Measurements from ENCODE around the gene ZNF276. TPM values are rescaled to one million over a fixed set of nuclear protein-coding genes. Genes with fewer than 3 reads are reported as not detected.

ZNF276 gene
- total and polyA plus RNA-seq, 2 donors (not counting 1 experiment from before 2014, with no cell fraction given), result 82.7 to 110 TPM

GRCh38 chr16:89697161-89697615 is 24.1 kb upstream of the ZNF276 start:
- Histone ChIP-seq H3K9me3 (ENCODE audit: control extremely low read depth in 1 of 3, control insufficient read depth in 2 of 3, insufficient read depth in 1 of 3, low read length in 2 of 3) (no peaks in the 10 kb centered on the region), H3K4me2 (replicated peaks; ENCODE audit: low read depth, low read length, poor library complexity, severe bottlenecking) (no peak overlapping the region), H3K4me1 (ENCODE audit: control insufficient read depth in 2 of 2, insufficient read depth in 2 of 2, low read length in 2 of 2) (peaks cover 18 to 31% of the 10 kb centered on the region in 2 donors), H3K79me2 (ENCODE audit: control insufficient read depth, insufficient read depth, low read length) (peaks cover 9% of the 10 kb centered on the region), H3K27ac (ENCODE audit: low read length in 2 of 2) (no peak overlapping the region), H3K27me3 (replicated peaks in 1 of 4; ENCODE audit: control extremely low read depth in 1 of 4, control insufficient read depth in 3 of 4, insufficient read depth in 4 of 4, low read length in 3 of 4) (no peaks in the 10 kb centered on the region), H4K20me1 (ENCODE audit: control insufficient read depth, insufficient read depth, low read length, poor library complexity, severe bottlenecking) (peaks cover 51% of the 10 kb centered on the region), H3K4me3 (ENCODE audit: control extremely low read depth in 1 of 5, extremely low read depth in 1 of 5, insufficient read depth in 1 of 5, low read depth in 2 of 5, low read length in 4 of 5) (no peak overlapping the region), H3K9ac (ENCODE audit: low read length) (no peak overlapping the region), H3K36me3 (replicated peaks in 1 of 2; ENCODE audit: control extremely low read depth in 1 of 2, control insufficient read depth in 1 of 2, extremely low read depth in 1 of 2, insufficient read depth in 2 of 2, low read length in 1 of 2) (peaks cover 0 to 20% of the 10 kb centered on the region in 2 experiments), H2AFZ (ENCODE audit: insufficient read depth, low read depth, low read length, poor library complexity, severe bottlenecking) (no peak overlapping the region)
- Mint-ChIP-seq H3K27me3 (no peaks in the 10 kb centered on the region), H3K9me3 (ENCODE audit: insufficient read depth) (no peaks in the 10 kb centered on the region), H3K4me1 (peaks cover 17% of the 10 kb centered on the region), H3K4me3 (no peak overlapping the region), H3K27ac (no peak overlapping the region)
- 99% methylated on average over 19 of the region's 19 CpGs for WGBS (ENCODE audit: insufficient coverage)
- DNase-seq (peak; percentile 33), ATAC-seq (ENCODE audit: low read depth) (no peak)
- intact Hi-C loops (cut with micrococcal nuclease), result no loop called here
- TF ChIP-seq EZH2 (IDR thresholded peaks at IDR 0.05; ENCODE audit: borderline replicate concordance, insufficient read depth, low read depth, low read length, poor library complexity, severe bottlenecking), result no peak
- no peak for TF ChIP-seq CTCF (IDR thresholded peaks at IDR 0.05)
- ChIA-PET POLR2A (no interaction called here), CTCF (interaction anchor here (0.6 to 3.8 kb wide), 2 partner anchors 96 to 168 kb away, joined by 4 to 36 read pairs; no protein-coding TSS in a partner anchor)

GRCh38 chr16:89697616-89698331 is 23.6 kb upstream of the ZNF276 start:
- CTCF ChIA-PET, result interaction anchor here (0.6 to 3.8 kb wide), 3 partner anchors 64 to 168 kb away, joined by 3 to 36 read pairs (median 4); no protein-coding TSS in a partner anchor
- DNase-seq, result peak; percentile 36
- H3K27ac Mint-ChIP-seq, result no peak overlapping the region

More at GRCh38 chr16:89697616-89698331, 23.6 kb upstream of the ZNF276 start:
- no peak for TF ChIP-seq EZH2 (IDR thresholded peaks at IDR 0.05; ENCODE audit: borderline replicate concordance, insufficient read depth, low read depth, low read length, poor library complexity, severe bottlenecking)
- TF ChIP-seq CTCF (IDR thresholded peaks at IDR 0.05), result no peak
- Histone ChIP-seq H3K4me3 (ENCODE audit: control extremely low read depth in 1 of 5, extremely low read depth in 1 of 5, insufficient read depth in 1 of 5, low read depth in 2 of 5, low read length in 4 of 5) (no peak overlapping the region), H3K36me3 (replicated peaks in 1 of 2; ENCODE audit: control extremely low read depth in 1 of 2, control insufficient read depth in 1 of 2, extremely low read depth in 1 of 2, insufficient read depth in 2 of 2, low read length in 1 of 2) (peaks cover 0 to 17% of the 10 kb centered on the region in 2 experiments), H4K20me1 (ENCODE audit: control insufficient read depth, insufficient read depth, low read length, poor library complexity, severe bottlenecking) (peaks cover 51% of the 10 kb centered on the region), H3K9ac (ENCODE audit: low read length) (no peak overlapping the region), H3K27ac (ENCODE audit: low read length in 2 of 2) (no peak overlapping the region), H3K4me2 (replicated peaks; ENCODE audit: low read depth, low read length, poor library complexity, severe bottlenecking) (no peak overlapping the region), H3K79me2 (ENCODE audit: control insufficient read depth, insufficient read depth, low read length) (peaks cover 9% of the 10 kb centered on the region), H3K9me3 (ENCODE audit: control extremely low read depth in 1 of 3, control insufficient read depth in 2 of 3, insufficient read depth in 1 of 3, low read length in 2 of 3) (no peaks in the 10 kb centered on the region), H2AFZ (ENCODE audit: insufficient read depth, low read depth, low read length, poor library complexity, severe bottlenecking) (no peak overlapping the region), H3K27me3 (replicated peaks in 1 of 4; ENCODE audit: control extremely low read depth in 1 of 4, control insufficient read depth in 3 of 4, insufficient read depth in 4 of 4, low read length in 3 of 4) (no peaks in the 10 kb centered on the region), H3K4me1 (ENCODE audit: control insufficient read depth in 2 of 2, insufficient read depth in 2 of 2, low read length in 2 of 2) (peaks cover 21 to 35% of the 10 kb centered on the region in 2 donors)
- Mint-ChIP-seq H3K4me3 (no peak overlapping the region), H3K27me3 (no peaks in the 10 kb centered on the region), H3K9me3 (ENCODE audit: insufficient read depth) (no peaks in the 10 kb centered on the region), H3K4me1 (peaks cover 21% of the 10 kb centered on the region)
- intact Hi-C loops (cut with micrococcal nuclease), result no loop called here
- no peak for ATAC-seq (ENCODE audit: low read depth)
- WGBS (ENCODE audit: insufficient coverage), result 96% methylated on average over 32 of the region's 32 CpGs
- POLR2A ChIA-PET, result interaction anchor here (0.6 to 0.7 kb wide), 2 partner anchors 30 to 911 kb away, joined by 3 read pairs; no protein-coding TSS in a partner anchor

All from B cell (primary cell).